Measurements from ENCODE around the gene ALKBH8. TPM values are rescaled to one million over a fixed set of nuclear protein-coding genes. Genes with fewer than 3 reads are reported as not detected.
A peak's percentile ranks its signal among the peaks of the same experiment; 100 is the strongest.

The ALKBH8 gene
- total and polyA plus RNA-seq, 2 of the 13 experiments (the other 11 are each of a cell fraction or from before 2014, with no cell fraction given), result 2.4 to 9.1 TPM

- TF ChIP-seq RXRB (CRISPR knock-in tag; IDR thresholded peaks at IDR 0.05; ENCODE audit: borderline replicate concordance) (0 out of 2 replicates have a peak, but pooled peaks have one; percentile 12), ZNF644 (CRISPR knock-in tag; IDR thresholded peaks at IDR 0.05; ENCODE audit: low read depth) (peak; percentile 36; the same call in 1 of the 2 replicates), ZMYM4 (CRISPR knock-in tag; IDR thresholded peaks at IDR 0.05) (peak; percentile 70), FOXO4 (CRISPR knock-in tag; conservative IDR thresholded peaks at IDR 0.05) (0 out of 2 replicates have a peak, but pooled peaks have one; percentile 17)
Observed at GRCh38 chr11:107466275-107466866, 99.2 kb downstream of the ALKBH8 start (continued).

- ChIA-PET CTCF (ENCODE audit: low intra/inter-chr PET ratio, low total read pairs) (no interaction called here), POLR2A (interaction anchor here (0.7 to 1.3 kb wide), 9 partner anchors 9 to 1381 kb away, joined by 3 to 10 read pairs (median 4); partner anchors contain the start of gene KBTBD3)
- H3K4me2 ChIP-seq (ENCODE audit: low read depth, low read length), result peak within 1 kb of the TSS; percentile 89
- H3K79me2 ChIP-seq (ENCODE audit: insufficient read depth, low read length), result peaks cover 21% of the 10 kb centered on the region
- FAIRE-seq, result peak; percentile 96
- H2AFZ ChIP-seq (ENCODE audit: low read length), result peak within 1 kb of the TSS; percentile 94
- peak within 1 kb of the TSS; percentile 85 to 94 (median 88) for H3K4me3 ChIP-seq (replicated peaks in 1 of 3; ENCODE audit: insufficient read depth in 1 of 3, low read depth in 2 of 3, low read length in 3 of 3)
- ATAC-seq, result peak; percentile 99
- H3K27ac ChIP-seq (ENCODE audit: extremely low read length, insufficient read depth, low read length), result peak within 1 kb of the TSS; percentile 77
- H3K9ac ChIP-seq (ENCODE audit: insufficient read depth, low read depth, low read length), result peak within 1 kb of the TSS; percentile 86
- H4K20me1 ChIP-seq (ENCODE audit: insufficient read depth, low read length), result no peaks in the 10 kb centered on the region
- H3K9me3 ChIP-seq (ENCODE audit: low read length), result no peaks in the 10 kb centered on the region
- peaks cover 7 to 19% of the 10 kb centered on the region in 2 experiments; a peak in 4 of 5 replicates for H3K36me3 ChIP-seq (replicated peaks in 1 of 2; ENCODE audit: control insufficient read depth in 1 of 2, insufficient read depth in 2 of 2, low read length in 2 of 2)
- 1% methylated on average over 30 of the region's 30 CpGs for WGBS (ENCODE audit: low lambda C conversion rate)
- intact Hi-C loops (cut with micrococcal nuclease; ENCODE audit: unreplicated experiment), result loop anchor here (2.0 to 10.0 kb wide), 2 partner anchors 127 to 263 kb away; no protein-coding TSS in a partner anchor
- no peaks in the 10 kb centered on the region; a peak in 1 of 5 replicates for H3K27me3 ChIP-seq (ENCODE audit: control insufficient read depth in 1 of 2, insufficient read depth in 2 of 2, low read length in 2 of 2)
- in situ Hi-C loops (cut with HindIII; ENCODE audit: extremely low pct_ligation_motif_present, low pct_unique_long_range_greater_than_20kb), result no loop called here
- H3K4me1 ChIP-seq (ENCODE audit: insufficient read depth, low read length), result peaks cover 17% of the 10 kb centered on the region
- no TSS peak for BruUV-seq (replicated peaks)
- peak; percentile 96 for DNase-seq (ENCODE audit: low spot score)
- TF ChIP-seq FOXO4 (CRISPR knock-in tag; conservative IDR thresholded peaks at IDR 0.05) (no peak), ZNF839 (CRISPR knock-in tag; IDR thresholded peaks at IDR 0.05; ENCODE audit: borderline replicate concordance) (no peak), ZNF343 (CRISPR knock-in tag; IDR thresholded peaks at IDR 0.05) (no peak), TARDBP (CRISPR knock-in tag; IDR thresholded peaks at IDR 0.05) (peak; percentile 31; the same call in 1 of the 2 replicates), ZNF484 (CRISPR knock-in tag; IDR thresholded peaks at IDR 0.05; ENCODE audit: borderline replicate concordance, low read depth) (no peak), ATF7-NPFF (CRISPR knock-in tag; IDR thresholded peaks at IDR 0.05; ENCODE audit: low read depth) (no peak), ZNF816 (CRISPR knock-in tag; IDR thresholded peaks at IDR 0.05; ENCODE audit: borderline replicate concordance) (peak; percentile 79; the same call in 1 of the 2 replicates), ZNF605 (CRISPR knock-in tag; IDR thresholded peaks at IDR 0.05) (no peak), MBNL3 (CRISPR knock-in tag; conservative IDR thresholded peaks at IDR 0.05) (no peak), SIX1 (CRISPR knock-in tag; IDR thresholded peaks at IDR 0.05; ENCODE audit: borderline replicate concordance) (peak; percentile 85), DPF2 (CRISPR knock-in tag; IDR thresholded peaks at IDR 0.05; ENCODE audit: borderline replicate concordance, low read depth) (no peak), POLR2G (IDR thresholded peaks at IDR 0.05; ENCODE audit: low read depth, low read length) (peak; percentile 90), RBAK (CRISPR knock-in tag; IDR thresholded peaks at IDR 0.05) (no peak), ZFP62 (CRISPR knock-in tag; IDR thresholded peaks at IDR 0.05) (no peak), BCL6 (CRISPR knock-in tag; IDR thresholded peaks at IDR 0.05) (peak; percentile 26; the same call in 1 of the 2 replicates)
Observed at GRCh38 chr11:107457558-107458271, 107.8 kb downstream of the ALKBH8 start, which contains the start of gene CWF19L2. Gene CWF19L2 (minus strand): TSS chr11:107457825. CDS start chr11:107457816, 9 bp downstream.
